Measurements from ENCODE around the gene GJA4.

DNA sequence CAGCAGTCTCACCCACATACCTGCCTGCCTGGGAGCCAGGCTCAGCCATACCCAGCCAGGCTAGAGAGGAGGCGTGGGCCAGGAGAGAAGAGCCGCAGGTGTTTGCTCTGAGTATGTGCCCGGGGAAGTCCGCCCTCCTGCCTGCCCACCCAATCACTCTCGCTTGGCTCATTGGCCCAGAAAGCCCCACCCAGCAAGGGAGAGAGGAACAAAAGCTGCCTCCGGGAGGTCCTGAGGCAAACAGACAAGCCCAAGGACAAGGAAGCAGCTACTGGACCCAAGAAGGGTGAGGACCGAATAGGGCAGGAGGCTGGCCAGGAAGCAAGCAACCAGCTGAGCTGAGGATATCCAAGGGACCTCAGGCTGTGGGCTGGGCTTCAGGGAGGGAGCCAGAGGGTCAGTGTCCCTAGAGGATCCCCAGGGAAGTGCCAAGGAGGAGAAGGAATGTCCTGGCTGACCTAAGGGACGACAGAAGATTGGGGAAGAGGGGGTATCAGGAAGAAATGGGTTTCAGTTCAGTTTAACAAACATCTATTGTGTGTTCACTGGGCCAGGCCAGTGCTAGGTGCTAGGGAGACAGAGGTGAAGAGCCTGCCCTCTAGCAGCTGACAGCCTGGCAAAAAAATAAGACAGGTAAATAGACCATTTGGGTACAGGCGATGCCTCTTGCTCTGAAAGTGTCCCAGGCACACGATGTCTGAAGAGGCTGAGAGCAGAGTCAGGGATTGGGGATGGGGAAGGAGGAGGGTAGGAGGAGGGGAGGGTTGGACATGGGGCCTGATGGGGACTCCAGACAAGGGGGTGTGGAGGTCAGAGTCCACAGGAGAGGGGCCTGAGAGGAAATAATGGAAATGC lies 33.1 kb upstream of the GJA4 start, which contains the start of gene GJB4:
- TF ChIP-seq, protein P1, sequence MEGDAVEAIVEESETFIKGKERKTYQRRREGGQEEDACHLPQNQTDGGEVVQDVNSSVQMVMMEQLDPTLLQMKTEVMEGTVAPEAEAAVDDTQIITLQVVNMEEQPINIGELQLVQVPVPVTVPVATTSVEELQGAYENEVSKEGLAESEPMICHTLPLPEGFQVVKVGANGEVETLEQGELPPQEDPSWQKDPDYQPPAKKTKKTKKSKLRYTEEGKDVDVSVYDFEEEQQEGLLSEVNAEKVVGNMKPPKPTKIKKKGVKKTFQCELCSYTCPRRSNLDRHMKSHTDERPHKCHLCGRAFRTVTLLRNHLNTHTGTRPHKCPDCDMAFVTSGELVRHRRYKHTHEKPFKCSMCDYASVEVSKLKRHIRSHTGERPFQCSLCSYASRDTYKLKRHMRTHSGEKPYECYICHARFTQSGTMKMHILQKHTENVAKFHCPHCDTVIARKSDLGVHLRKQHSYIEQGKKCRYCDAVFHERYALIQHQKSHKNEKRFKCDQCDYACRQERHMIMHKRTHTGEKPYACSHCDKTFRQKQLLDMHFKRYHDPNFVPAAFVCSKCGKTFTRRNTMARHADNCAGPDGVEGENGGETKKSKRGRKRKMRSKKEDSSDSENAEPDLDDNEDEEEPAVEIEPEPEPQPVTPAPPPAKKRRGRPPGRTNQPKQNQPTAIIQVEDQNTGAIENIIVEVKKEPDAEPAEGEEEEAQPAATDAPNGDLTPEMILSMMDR (IDR thresholded peaks at IDR 0.05), result no peak
- no peak for TF ChIP-seq POLR2A (IDR thresholded peaks at IDR 0.05)
